Endodermal cell (in vitro differentiated cells): Measurements from ENCODE around the gene KCNG2. TPM values are rescaled to one million over a fixed set of nuclear protein-coding genes. Genes with fewer than 3 reads are reported as not detected.
A peak's percentile ranks its signal among the peaks of the same experiment; 100 is the strongest.

Experiments used
- DNase-seq: peaks from one replicate; pipeline ENCODE4 v3.0.0-alpha.2; 2017
- H3K27ac ChIP-seq: 2 replicates; pipeline ENCODE4 v1.5.1; 2013; ENCODE audit warnings: mild to moderate bottlenecking, low read depth, low read length, moderate library complexity
- H3K27me3 ChIP-seq: 2 replicates; pipeline ENCODE4 v1.6.1; 2013; ENCODE audit warnings: mild to moderate bottlenecking, low read length, moderate library complexity; ENCODE audit not compliant: insufficient read depth, control insufficient read depth, poor library complexity, severe bottlenecking
- H3K36me3 ChIP-seq: 2 replicates; pipeline ENCODE4 v1.7.0; 2013; ENCODE audit warnings: mild to moderate bottlenecking, low read length, moderate library complexity; ENCODE audit not compliant: control insufficient read depth, insufficient read depth
- H3K4me1 ChIP-seq: one replicate; pipeline ENCODE4 v1.7.0; 2013; ENCODE audit warnings: low read length; ENCODE audit not compliant: control insufficient read depth, insufficient read depth
- H3K4me3 ChIP-seq: 2 replicates; pipeline ENCODE4 v1.5.1; 2013; ENCODE audit warnings: mild to moderate bottlenecking, low read length, moderate library complexity
- H3K9ac ChIP-seq: 2 replicates; pipeline ENCODE4 v1.6.1; 2013; ENCODE audit warnings: mild to moderate bottlenecking, low read length, moderate library complexity; ENCODE audit not compliant: poor library complexity, severe bottlenecking; ENCODE audit errors: extremely low read depth
- H3K9me3 ChIP-seq: 2 replicates; pipeline ENCODE4 v1.6.1; 2013; ENCODE audit warnings: mild to moderate bottlenecking, low read length, moderate library complexity; ENCODE audit not compliant: control insufficient read depth
- H3K27ac Mint-ChIP-seq: 2 replicates; pipeline ENCODE4 v1.8.0; 2020; ENCODE audit warnings: mixed read lengths
- H3K27me3 Mint-ChIP-seq: 2 replicates; pipeline ENCODE4 v1.8.0; 2021; ENCODE audit warnings: mild to moderate bottlenecking, mixed read lengths; ENCODE audit not compliant: insufficient read depth
- H3K36me3 Mint-ChIP-seq: 2 replicates; pipeline ENCODE4 v1.8.0; 2020; ENCODE audit warnings: low read depth, mixed read lengths
- H3K4me1 Mint-ChIP-seq: 2 replicates; pipeline ENCODE4 v1.8.0; 2020; ENCODE audit warnings: mixed read lengths
- H3K4me3 Mint-ChIP-seq: 2 replicates; pipeline ENCODE4 v1.8.0; 2020; ENCODE audit warnings: mild to moderate bottlenecking, moderate library complexity, mixed read lengths
- H3K9me3 Mint-ChIP-seq: 2 replicates; pipeline ENCODE4 v1.8.0; 2020; ENCODE audit warnings: mild to moderate bottlenecking, mixed read lengths
- WGBS, 2 experiments: methylation state at CpG; one replicate each; pipeline versions ENCODE4 v1.1.5 to v1.1.7; 2013; ENCODE audit warnings: missing lambda C conversion rate in 2 of 2, mixed read lengths in 1 of 2; ENCODE audit not compliant: insufficient coverage in 1 of 2, insufficient read length in 1 of 2; 5-methylcytosine and 5-hydroxymethylcytosine counted together
- total RNA-seq, 2 donors: library from RNA; stranded (reverse); fragmentation: NEBNext Ultra II Directional in 1 of 2; extraction: Animal tissue kit (Norgen Biotek cat#: 25700) in 1 of 2; gene quantifications; 2 replicates in 1 of 2; 3 replicates in 1 of 2; pipeline ENCODE4 v1.2.1, GENCODE V29; 2021
- TF ChIP-seq, protein P1 (sequence below): fragments of 200-600 bp; sonication (generic); conservative IDR thresholded peaks from 2 replicates; pipeline ENCODE4 v1.5.0; 2021; ENCODE audit warnings: antibody characterized with exemption, mild to moderate bottlenecking

Gene KCNG2
- total RNA-seq, 2 donors from 2014 or later: not detected

GRCh38 chr18:79770501-79770815 is 27.3 kb upstream of the KCNG2 start:
- no peaks in the 10 kb centered on the region for H3K36me3 ChIP-seq
- H3K9me3 Mint-ChIP-seq: peaks cover 33% of the 10 kb centered on the region
- no peaks in the 10 kb centered on the region for H3K27me3 ChIP-seq
- TF ChIP-seq, protein P1, sequence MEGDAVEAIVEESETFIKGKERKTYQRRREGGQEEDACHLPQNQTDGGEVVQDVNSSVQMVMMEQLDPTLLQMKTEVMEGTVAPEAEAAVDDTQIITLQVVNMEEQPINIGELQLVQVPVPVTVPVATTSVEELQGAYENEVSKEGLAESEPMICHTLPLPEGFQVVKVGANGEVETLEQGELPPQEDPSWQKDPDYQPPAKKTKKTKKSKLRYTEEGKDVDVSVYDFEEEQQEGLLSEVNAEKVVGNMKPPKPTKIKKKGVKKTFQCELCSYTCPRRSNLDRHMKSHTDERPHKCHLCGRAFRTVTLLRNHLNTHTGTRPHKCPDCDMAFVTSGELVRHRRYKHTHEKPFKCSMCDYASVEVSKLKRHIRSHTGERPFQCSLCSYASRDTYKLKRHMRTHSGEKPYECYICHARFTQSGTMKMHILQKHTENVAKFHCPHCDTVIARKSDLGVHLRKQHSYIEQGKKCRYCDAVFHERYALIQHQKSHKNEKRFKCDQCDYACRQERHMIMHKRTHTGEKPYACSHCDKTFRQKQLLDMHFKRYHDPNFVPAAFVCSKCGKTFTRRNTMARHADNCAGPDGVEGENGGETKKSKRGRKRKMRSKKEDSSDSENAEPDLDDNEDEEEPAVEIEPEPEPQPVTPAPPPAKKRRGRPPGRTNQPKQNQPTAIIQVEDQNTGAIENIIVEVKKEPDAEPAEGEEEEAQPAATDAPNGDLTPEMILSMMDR: no peak
- H3K4me1 Mint-ChIP-seq: no peaks in the 10 kb centered on the region
- H3K4me1 ChIP-seq: no peaks in the 10 kb centered on the region
- H3K9ac ChIP-seq: no peak overlapping the region
- H3K27ac Mint-ChIP-seq: no peak overlapping the region
- H3K36me3 Mint-ChIP-seq: no peaks in the 10 kb centered on the region
- peak; percentile 34 for DNase-seq
- peaks cover 14% of the 10 kb centered on the region for H3K9me3 ChIP-seq
- H3K4me3 ChIP-seq: no peak overlapping the region
- no peak overlapping the region for H3K4me3 Mint-ChIP-seq
- H3K27me3 Mint-ChIP-seq: peaks cover 20% of the 10 kb centered on the region
- H3K27ac ChIP-seq: no peak overlapping the region
- 56 to 72% methylated on average over 5 to 10 of the region's 11 CpGs for WGBS, 2 experiments

GRCh38 chr18:79770826-79771225 is 26.9 kb upstream of the KCNG2 start:
- no peak overlapping the region for H3K4me3 ChIP-seq
- DNase-seq: peak; percentile 5
- 89 to 95% methylated on average over 5 of the region's 24 CpGs for WGBS, 2 experiments

DNA sequence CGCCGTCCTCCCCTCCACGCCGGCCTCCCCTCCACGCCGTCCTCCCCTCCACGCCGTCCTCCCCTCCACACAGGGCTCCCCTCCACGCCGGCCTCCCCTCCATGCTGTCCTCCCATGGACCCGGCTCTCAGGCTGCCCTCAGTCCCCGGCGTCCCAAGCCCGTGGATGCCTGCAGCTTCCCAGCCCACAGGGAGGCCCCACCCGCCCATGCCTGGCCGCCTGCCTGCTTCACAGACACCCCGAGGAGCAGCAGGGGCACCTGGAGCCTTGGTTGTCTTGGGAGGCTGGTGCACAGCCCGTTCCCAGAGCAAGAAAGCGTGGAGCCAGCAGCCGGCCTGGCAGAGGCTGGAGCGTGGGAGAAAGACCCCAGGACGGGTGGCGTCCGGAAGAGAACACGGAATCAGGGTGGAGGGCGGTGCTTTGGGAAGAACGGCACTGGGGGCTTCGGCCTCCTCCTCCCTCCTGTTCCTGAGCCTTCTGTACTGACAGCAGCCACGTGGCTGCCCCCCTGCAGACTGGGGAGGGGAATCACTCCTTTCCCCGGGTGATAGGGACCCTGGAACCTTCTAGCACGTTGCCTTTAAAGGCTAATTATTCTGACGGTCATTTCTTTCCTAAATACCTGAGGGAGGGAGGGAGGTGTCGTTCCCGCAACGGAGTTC is 26.2 kb upstream of the KCNG2 start:
- Mint-ChIP-seq H3K36me3 (no peaks in the 10 kb centered on the region), H3K4me3 (no peak overlapping the region), H3K9me3 (peaks cover 33% of the 10 kb centered on the region), H3K27me3 (peaks cover 21% of the 10 kb centered on the region), H3K27ac (no peak overlapping the region), H3K4me1 (no peaks in the 10 kb centered on the region)
- Histone ChIP-seq H3K9ac (no peak overlapping the region), H3K27me3 (no peaks in the 10 kb centered on the region), H3K4me1 (no peaks in the 10 kb centered on the region), H3K4me3 (no peak overlapping the region), H3K36me3 (no peaks in the 10 kb centered on the region), H3K27ac (no peak overlapping the region), H3K9me3 (peaks cover 14% of the 10 kb centered on the region)
- DNase-seq: peak; percentile 32
- 86% methylated on average over 12 to 27 of the region's 35 CpGs for WGBS, 2 experiments
- TF ChIP-seq, protein P1: no peak

More at GRCh38 chr18:79770826-79771225, 26.9 kb upstream of the KCNG2 start:
- H3K36me3 ChIP-seq: no peaks in the 10 kb centered on the region
- Mint-ChIP-seq H3K27me3 (peaks cover 21% of the 10 kb centered on the region), H3K4me3 (no peak overlapping the region), H3K9me3 (peaks cover 33% of the 10 kb centered on the region), H3K27ac (no peak overlapping the region), H3K4me1 (no peaks in the 10 kb centered on the region), H3K36me3 (no peaks in the 10 kb centered on the region)
- H3K4me1 ChIP-seq: no peaks in the 10 kb centered on the region
- no peak overlapping the region for H3K9ac ChIP-seq
- H3K9me3 ChIP-seq: peaks cover 14% of the 10 kb centered on the region
- no peaks in the 10 kb centered on the region for H3K27me3 ChIP-seq
- TF ChIP-seq, protein P1: no peak
- H3K27ac ChIP-seq: no peak overlapping the region
